RWPE2 (cell line): ENCODE data around the gene ABHD18.
"Not testable (repeated sequence)": the region's sequence is repeated elsewhere in the genome, so short reads cannot be mapped to it uniquely, and the experiment has no call there.

Source experiments
- ATAC-seq: fragments of 200-7000 bp; cut with Tn5 transposase; 3 replicates; pipeline ENCODE4 v1.9.1; 2021; ENCODE audit warnings: low read depth
- DNase-seq: peaks from one replicate; pipeline ENCODE4 v3.0.0-alpha.2; 2020; ENCODE audit warnings: low spot score
- H3K27ac ChIP-seq: fragments of 450-650 bp; 2 replicates; pipeline ENCODE4 v1.5.1; 2017; ENCODE audit warnings: mild to moderate bottlenecking; ENCODE audit not compliant: poor library complexity, severe bottlenecking
- H3K27me3 ChIP-seq: fragments of 250-450 bp; sonication (Bioruptor Pico); 2 replicates; pipeline ENCODE4 v1.5.1; 2021; ENCODE audit warnings: mild to moderate bottlenecking, moderate library complexity; ENCODE audit not compliant: insufficient read depth, poor library complexity, severe bottlenecking
- H3K36me3 ChIP-seq: fragments of 250-450 bp; sonication (Bioruptor Pico); 2 replicates; pipeline ENCODE4 v1.5.1; 2020; ENCODE audit warnings: low read depth, mild to moderate bottlenecking, moderate library complexity
- H3K4me1 ChIP-seq: fragments of 250-450 bp; sonication (Bioruptor Pico); 2 replicates; pipeline ENCODE4 v1.5.1; 2021; ENCODE audit warnings: mild to moderate bottlenecking, moderate library complexity; ENCODE audit not compliant: insufficient read depth, poor library complexity, severe bottlenecking
- H3K4me3 ChIP-seq: fragments of 250-450 bp; sonication (Bioruptor Pico); 2 replicates; pipeline ENCODE4 v1.5.1; 2021; ENCODE audit warnings: mild to moderate bottlenecking, moderate library complexity; ENCODE audit not compliant: severe bottlenecking
- H3K9me3 ChIP-seq: fragments of 250-450 bp; sonication (Bioruptor Pico); 2 replicates; pipeline ENCODE4 v1.5.1; 2021; ENCODE audit warnings: mild to moderate bottlenecking, moderate library complexity; ENCODE audit not compliant: severe bottlenecking
- TF ChIP-seq, protein P1 (sequence below): fragments of 450-650 bp; IDR thresholded peaks from one replicate; pipeline ENCODE4 v1.5.1; 2017; ENCODE audit warnings: mild to moderate bottlenecking, moderate library complexity; ENCODE audit not compliant: poor library complexity, severe bottlenecking

Gene ABHD18

GRCh38 chr4:128025319-128025718, 60.1 kb downstream of the ABHD18 start:
- TF ChIP-seq, protein P1, sequence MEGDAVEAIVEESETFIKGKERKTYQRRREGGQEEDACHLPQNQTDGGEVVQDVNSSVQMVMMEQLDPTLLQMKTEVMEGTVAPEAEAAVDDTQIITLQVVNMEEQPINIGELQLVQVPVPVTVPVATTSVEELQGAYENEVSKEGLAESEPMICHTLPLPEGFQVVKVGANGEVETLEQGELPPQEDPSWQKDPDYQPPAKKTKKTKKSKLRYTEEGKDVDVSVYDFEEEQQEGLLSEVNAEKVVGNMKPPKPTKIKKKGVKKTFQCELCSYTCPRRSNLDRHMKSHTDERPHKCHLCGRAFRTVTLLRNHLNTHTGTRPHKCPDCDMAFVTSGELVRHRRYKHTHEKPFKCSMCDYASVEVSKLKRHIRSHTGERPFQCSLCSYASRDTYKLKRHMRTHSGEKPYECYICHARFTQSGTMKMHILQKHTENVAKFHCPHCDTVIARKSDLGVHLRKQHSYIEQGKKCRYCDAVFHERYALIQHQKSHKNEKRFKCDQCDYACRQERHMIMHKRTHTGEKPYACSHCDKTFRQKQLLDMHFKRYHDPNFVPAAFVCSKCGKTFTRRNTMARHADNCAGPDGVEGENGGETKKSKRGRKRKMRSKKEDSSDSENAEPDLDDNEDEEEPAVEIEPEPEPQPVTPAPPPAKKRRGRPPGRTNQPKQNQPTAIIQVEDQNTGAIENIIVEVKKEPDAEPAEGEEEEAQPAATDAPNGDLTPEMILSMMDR = no peak
- H3K36me3 ChIP-seq = peaks cover 21% of the 10 kb centered on the region
- H3K9me3 ChIP-seq = no peaks in the 10 kb centered on the region
- H3K27me3 ChIP-seq = no peaks in the 10 kb centered on the region
- H3K4me3 ChIP-seq = no peak overlapping the region
- no peak overlapping the region for H3K27ac ChIP-seq
- H3K4me1 ChIP-seq = no peaks in the 10 kb centered on the region
- DNase-seq (no peak), ATAC-seq (no peak)

- Histone ChIP-seq H3K4me3 (no peak overlapping the region), H3K27ac (no peak overlapping the region), H3K27me3 (no peaks in the 10 kb centered on the region), H3K36me3 (peaks cover 12% of the 10 kb centered on the region; the same call in 1 of the 2 replicates), H3K4me1 (no peaks in the 10 kb centered on the region), H3K9me3 (no peaks in the 10 kb centered on the region)
- DNase-seq (no peak), ATAC-seq (no peak)
- TF ChIP-seq, protein P1 = no peak
Observed at GRCh38 chr4:128029907-128030306, 64.7 kb downstream of the ABHD18 start.

DNA sequence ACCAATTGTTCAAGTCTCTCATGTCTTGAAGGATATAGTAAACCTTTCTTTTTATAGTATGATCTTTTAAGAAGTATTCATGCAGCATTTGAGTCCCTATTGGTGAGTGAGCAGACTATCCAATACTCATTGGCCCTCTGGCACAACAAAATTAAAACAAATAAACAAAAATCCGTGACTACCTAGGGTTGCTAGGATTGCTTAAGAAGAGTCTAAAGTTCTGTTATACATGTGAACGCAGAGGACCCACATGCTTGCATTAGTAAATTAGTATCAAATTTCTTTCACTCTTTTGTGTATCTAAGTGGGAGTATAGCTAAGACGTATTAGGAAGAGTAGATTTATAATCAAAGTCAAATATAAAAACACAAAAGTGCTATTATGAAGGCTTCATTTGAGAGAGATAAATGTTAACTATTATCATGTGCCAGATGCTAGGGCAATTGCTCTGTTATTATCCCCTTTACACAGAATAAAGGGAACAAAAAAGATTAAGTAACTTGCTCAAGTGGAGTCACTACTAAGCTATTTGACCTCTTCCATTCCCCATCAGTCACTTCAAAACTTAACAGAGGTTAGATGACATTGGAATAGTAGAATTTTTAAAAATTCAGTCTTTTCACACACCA, 66.7 kb downstream of the ABHD18 start:
- peaks cover 12% of the 10 kb centered on the region; the same call in 1 of the 2 replicates for H3K36me3 ChIP-seq
- no peak for ATAC-seq
- TF ChIP-seq, protein P1 = no peak
- H3K4me3 ChIP-seq = no peak overlapping the region
- no peaks in the 10 kb centered on the region for H3K27me3 ChIP-seq
- H3K27ac ChIP-seq = no peak overlapping the region
- H3K4me1 ChIP-seq = no peaks in the 10 kb centered on the region
- DNase-seq = no peak
- no peaks in the 10 kb centered on the region for H3K9me3 ChIP-seq

DNA sequence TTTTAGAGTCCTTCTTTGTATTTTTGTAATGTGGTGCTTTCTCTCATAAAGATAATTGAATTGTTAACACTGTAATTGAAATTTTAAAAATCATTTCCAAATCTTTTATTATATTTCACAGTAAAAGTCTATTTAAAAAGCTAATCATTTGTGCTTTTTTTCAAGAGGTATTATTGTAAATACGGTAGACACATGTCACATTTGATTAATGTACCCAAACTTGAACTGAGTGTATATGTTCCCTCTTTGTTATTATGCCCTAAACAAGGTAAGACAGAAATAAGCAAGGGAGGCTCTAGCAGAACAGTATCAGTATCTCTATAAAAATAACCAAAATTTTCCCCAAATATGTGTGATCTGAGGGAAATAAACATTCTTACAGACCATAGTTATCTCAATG, 74.4 kb downstream of the ABHD18 start:
- Histone ChIP-seq H3K4me3 (no peak overlapping the region), H3K36me3 (no peaks in the 10 kb centered on the region), H3K4me1 (no peaks in the 10 kb centered on the region), H3K27me3 (no peaks in the 10 kb centered on the region), H3K27ac (no peak overlapping the region), H3K9me3 (no peaks in the 10 kb centered on the region)
- no peak for ATAC-seq
- TF ChIP-seq, protein P1 = no peak
- no peak for DNase-seq

GRCh38 chr4:128047019-128047418, 81.8 kb downstream of the ABHD18 start:
- not testable (repeated sequence) for H3K4me1 ChIP-seq, H3K4me3 ChIP-seq, H3K27ac ChIP-seq, H3K9me3 ChIP-seq, H3K36me3 ChIP-seq, H3K27me3 ChIP-seq, ATAC-seq, DNase-seq

- H3K9me3 ChIP-seq, H3K4me3 ChIP-seq, ATAC-seq, H3K36me3 ChIP-seq, H3K27me3 ChIP-seq, H3K4me1 ChIP-seq, DNase-seq, H3K27ac ChIP-seq: not testable (repeated sequence)
Observed at GRCh38 chr4:128047514-128047913, 82.3 kb downstream of the ABHD18 start.

GRCh38 chr4:128051229-128051628, 86.0 kb downstream of the ABHD18 start:
- not testable (repeated sequence) for H3K4me1 ChIP-seq, ATAC-seq, H3K4me3 ChIP-seq, DNase-seq, H3K27ac ChIP-seq, H3K27me3 ChIP-seq, H3K9me3 ChIP-seq, H3K36me3 ChIP-seq

GRCh38 chr4:128054907-128055306, 89.7 kb downstream of the ABHD18 start:
- ATAC-seq, H3K27ac ChIP-seq: not testable (repeated sequence)

More at GRCh38 chr4:128054907-128055306, 89.7 kb downstream of the ABHD18 start:
- not testable (repeated sequence) for H3K36me3 ChIP-seq, H3K27me3 ChIP-seq, H3K4me3 ChIP-seq, H3K4me1 ChIP-seq, DNase-seq, H3K9me3 ChIP-seq
